ENCODE measurements around the gene RAP1GAP. TPM values are rescaled to one million over a fixed set of nuclear protein-coding genes. Genes with fewer than 3 reads are reported as not detected.
"Not testable (repeated sequence)": the region's sequence is repeated elsewhere in the genome, so short reads cannot be mapped to it uniquely, and the experiment has no call there.

The RAP1GAP gene
- total RNA-seq, 1 experiment from 2014 or later: not detected

DNA sequence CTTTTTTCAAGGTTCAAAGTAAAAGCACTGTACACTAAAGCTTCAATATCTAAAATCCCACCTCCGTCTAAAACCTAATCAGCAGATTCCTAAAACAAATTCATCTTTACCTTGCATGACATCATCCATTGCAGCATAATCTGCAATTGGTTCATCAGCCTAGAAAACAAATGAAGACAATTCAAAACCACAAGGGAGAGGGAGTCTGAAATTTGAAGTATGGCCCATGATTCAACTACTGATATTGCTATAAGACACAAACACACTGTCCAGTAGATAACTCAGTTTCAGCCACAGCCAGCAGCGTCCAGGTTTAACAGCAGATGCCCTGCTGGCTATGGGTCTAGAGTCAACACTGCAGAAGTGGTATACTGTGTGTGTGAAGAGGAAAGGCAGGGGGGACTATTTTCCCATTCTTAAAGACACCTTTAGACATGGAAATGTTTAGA lies 17.9 kb upstream of the RAP1GAP start:
- no peak overlapping the region for H3K4me2 ChIP-seq (ENCODE audit: low read depth, low read length, poor library complexity, severe bottlenecking)
- no peak overlapping the region for H2AFZ ChIP-seq (ENCODE audit: low read length)
- no peaks in the 10 kb centered on the region; the same call in 1 of the 2 replicates for H3K9me3 ChIP-seq (ENCODE audit: low read length)
- peaks cover 8% of the 10 kb centered on the region for H3K4me1 ChIP-seq (ENCODE audit: low read length)
- H3K27me3 ChIP-seq (ENCODE audit: low read length): no peaks in the 10 kb centered on the region
- H3K9me2 ChIP-seq (replicated peaks; ENCODE audit: insufficient read depth, low read length): no peaks in the 10 kb centered on the region
- H3K9ac ChIP-seq (ENCODE audit: low read length): no peak overlapping the region
- no peak overlapping the region for H3K27ac ChIP-seq (ENCODE audit: low read length)
- no peak overlapping the region for H3K4me3 ChIP-seq (ENCODE audit: low read length)
- H3K36me3 ChIP-seq (ENCODE audit: insufficient read depth, low read length): peaks cover 32% of the 10 kb centered on the region
- DNase-seq: no peak
- H4K20me1 ChIP-seq (ENCODE audit: insufficient read depth, low read depth, low read length): no peaks in the 10 kb centered on the region
- no peaks in the 10 kb centered on the region for H3K79me2 ChIP-seq (ENCODE audit: low read length)

- DNase-seq: peak; percentile 49
- H3K27ac ChIP-seq (ENCODE audit: low read length): no peak overlapping the region
- no peak overlapping the region for H3K9ac ChIP-seq (ENCODE audit: low read length)
- peaks cover 31% of the 10 kb centered on the region for H3K36me3 ChIP-seq (ENCODE audit: insufficient read depth, low read length)
- H3K9me2 ChIP-seq (replicated peaks; ENCODE audit: insufficient read depth, low read length): no peaks in the 10 kb centered on the region
- no peaks in the 10 kb centered on the region for H4K20me1 ChIP-seq (ENCODE audit: insufficient read depth, low read depth, low read length)
- no peaks in the 10 kb centered on the region; the same call in 1 of the 2 replicates for H3K9me3 ChIP-seq (ENCODE audit: low read length)
- no peak overlapping the region for H2AFZ ChIP-seq (ENCODE audit: low read length)
- no peaks in the 10 kb centered on the region for H3K27me3 ChIP-seq (ENCODE audit: low read length)
- no peak overlapping the region for H3K4me3 ChIP-seq (ENCODE audit: low read length)
- H3K4me1 ChIP-seq (ENCODE audit: low read length): peaks cover 8% of the 10 kb centered on the region
- H3K4me2 ChIP-seq (ENCODE audit: low read depth, low read length, poor library complexity, severe bottlenecking): no peak overlapping the region
- H3K79me2 ChIP-seq (ENCODE audit: low read length): no peaks in the 10 kb centered on the region
Measured at GRCh38 chr1:21685946-21686678, 17.0 kb upstream of the RAP1GAP start.

- Histone ChIP-seq H3K4me2 (ENCODE audit: low read depth, low read length, poor library complexity, severe bottlenecking) (no peak overlapping the region), H4K20me1 (ENCODE audit: insufficient read depth, low read depth, low read length) (no peaks in the 10 kb centered on the region), H3K36me3 (ENCODE audit: insufficient read depth, low read length) (peaks cover 11% of the 10 kb centered on the region), H3K9me3 (ENCODE audit: low read length) (no peaks in the 10 kb centered on the region), H3K4me3 (ENCODE audit: low read length) (no peak overlapping the region), H3K4me1 (ENCODE audit: low read length) (peaks cover 7% of the 10 kb centered on the region), H2AFZ (ENCODE audit: low read length) (no peak overlapping the region), H3K27ac (ENCODE audit: low read length) (no peak overlapping the region), H3K27me3 (ENCODE audit: low read length) (no peaks in the 10 kb centered on the region), H3K79me2 (ENCODE audit: low read length) (no peaks in the 10 kb centered on the region), H3K9ac (ENCODE audit: low read length) (no peak overlapping the region), H3K9me2 (replicated peaks; ENCODE audit: insufficient read depth, low read length) (no peaks in the 10 kb centered on the region)
- DNase-seq: no peak
Measured at GRCh38 chr1:21681426-21681825, 12.3 kb upstream of the RAP1GAP start.

- H3K4me1 ChIP-seq (ENCODE audit: low read length): peaks cover 2% of the 10 kb centered on the region; the same call in 1 of the 2 replicates
- H4K20me1 ChIP-seq (ENCODE audit: insufficient read depth, low read depth, low read length): no peaks in the 10 kb centered on the region
- no peak overlapping the region for H3K4me2 ChIP-seq (ENCODE audit: low read depth, low read length, poor library complexity, severe bottlenecking)
- H2AFZ ChIP-seq (ENCODE audit: low read length): no peak overlapping the region
- H3K9me2 ChIP-seq (replicated peaks; ENCODE audit: insufficient read depth, low read length): no peaks in the 10 kb centered on the region
- H3K9ac ChIP-seq (ENCODE audit: low read length): no peak overlapping the region
- H3K27ac ChIP-seq (ENCODE audit: low read length): no peak overlapping the region
- H3K9me3 ChIP-seq (ENCODE audit: low read length): no peaks in the 10 kb centered on the region
- no peaks in the 10 kb centered on the region for H3K27me3 ChIP-seq (ENCODE audit: low read length)
- no peak overlapping the region for H3K4me3 ChIP-seq (ENCODE audit: low read length)
- H3K36me3 ChIP-seq (ENCODE audit: insufficient read depth, low read length): peaks cover 7% of the 10 kb centered on the region; the same call in 1 of the 2 replicates
- DNase-seq: no peak
- no peaks in the 10 kb centered on the region for H3K79me2 ChIP-seq (ENCODE audit: low read length)
Measured at GRCh38 chr1:21680918-21681317, 11.8 kb upstream of the RAP1GAP start.

GRCh38 chr1:21680381-21680780 lies 11.2 kb upstream of the RAP1GAP start:
- Histone ChIP-seq H3K9me2 (replicated peaks; ENCODE audit: insufficient read depth, low read length) (no peaks in the 10 kb centered on the region), H3K36me3 (ENCODE audit: insufficient read depth, low read length) (peaks cover 7% of the 10 kb centered on the region; the same call in 1 of the 2 replicates), H3K4me3 (ENCODE audit: low read length) (no peak overlapping the region), H3K9ac (ENCODE audit: low read length) (no peak overlapping the region), H2AFZ (ENCODE audit: low read length) (no peak overlapping the region), H3K27ac (ENCODE audit: low read length) (no peak overlapping the region), H3K4me2 (ENCODE audit: low read depth, low read length, poor library complexity, severe bottlenecking) (no peak overlapping the region), H4K20me1 (ENCODE audit: insufficient read depth, low read depth, low read length) (no peaks in the 10 kb centered on the region), H3K4me1 (ENCODE audit: low read length) (no peaks in the 10 kb centered on the region), H3K79me2 (ENCODE audit: low read length) (no peaks in the 10 kb centered on the region), H3K27me3 (ENCODE audit: low read length) (no peaks in the 10 kb centered on the region), H3K9me3 (ENCODE audit: low read length) (no peaks in the 10 kb centered on the region)
- no peak for DNase-seq

GRCh38 chr1:21677168-21677567 lies 8.0 kb upstream of the RAP1GAP start:
- Histone ChIP-seq H3K4me2 (ENCODE audit: low read depth, low read length, poor library complexity, severe bottlenecking) (no peak overlapping the region), H4K20me1 (ENCODE audit: insufficient read depth, low read depth, low read length) (0 out of 2 replicates have a peak, but pooled peaks cover 7% of the 10 kb centered on the region), H2AFZ (ENCODE audit: low read length) (no peak overlapping the region), H3K4me1 (ENCODE audit: low read length) (no peaks in the 10 kb centered on the region), H3K27me3 (ENCODE audit: low read length) (no peaks in the 10 kb centered on the region), H3K4me3 (ENCODE audit: low read length) (no peak overlapping the region), H3K27ac (ENCODE audit: low read length) (no peak overlapping the region), H3K79me2 (ENCODE audit: low read length) (no peaks in the 10 kb centered on the region), H3K9me3 (ENCODE audit: low read length) (no peaks in the 10 kb centered on the region), H3K9me2 (replicated peaks; ENCODE audit: insufficient read depth, low read length) (no peaks in the 10 kb centered on the region), H3K36me3 (ENCODE audit: insufficient read depth, low read length) (peaks cover 7% of the 10 kb centered on the region; the same call in 1 of the 2 replicates), H3K9ac (ENCODE audit: low read length) (no peak overlapping the region)
- DNase-seq: no peak

- H3K9me3 ChIP-seq (ENCODE audit: low read length): no peaks in the 10 kb centered on the region
- no peak for DNase-seq
- H3K79me2 ChIP-seq (ENCODE audit: low read length): no peaks in the 10 kb centered on the region
- H3K4me1 ChIP-seq (ENCODE audit: low read length): no peaks in the 10 kb centered on the region
- no peaks in the 10 kb centered on the region for H3K9me2 ChIP-seq (replicated peaks; ENCODE audit: insufficient read depth, low read length)
- peaks cover under 1% of the 10 kb centered on the region; the same call in 1 of the 2 replicates for H3K36me3 ChIP-seq (ENCODE audit: insufficient read depth, low read length)
- H4K20me1 ChIP-seq (ENCODE audit: insufficient read depth, low read depth, low read length): peaks cover 13% of the 10 kb centered on the region; the same call in 1 of the 2 replicates
- no peak overlapping the region for H3K27ac ChIP-seq (ENCODE audit: low read length)
- no peak overlapping the region for H3K4me3 ChIP-seq (ENCODE audit: low read length)
- no peak overlapping the region for H2AFZ ChIP-seq (ENCODE audit: low read length)
- H3K4me2 ChIP-seq (ENCODE audit: low read depth, low read length, poor library complexity, severe bottlenecking): no peak overlapping the region
- no peak overlapping the region for H3K9ac ChIP-seq (ENCODE audit: low read length)
- no peaks in the 10 kb centered on the region for H3K27me3 ChIP-seq (ENCODE audit: low read length)
Measured at GRCh38 chr1:21674957-21675356, 5.8 kb upstream of the RAP1GAP start.

DNA sequence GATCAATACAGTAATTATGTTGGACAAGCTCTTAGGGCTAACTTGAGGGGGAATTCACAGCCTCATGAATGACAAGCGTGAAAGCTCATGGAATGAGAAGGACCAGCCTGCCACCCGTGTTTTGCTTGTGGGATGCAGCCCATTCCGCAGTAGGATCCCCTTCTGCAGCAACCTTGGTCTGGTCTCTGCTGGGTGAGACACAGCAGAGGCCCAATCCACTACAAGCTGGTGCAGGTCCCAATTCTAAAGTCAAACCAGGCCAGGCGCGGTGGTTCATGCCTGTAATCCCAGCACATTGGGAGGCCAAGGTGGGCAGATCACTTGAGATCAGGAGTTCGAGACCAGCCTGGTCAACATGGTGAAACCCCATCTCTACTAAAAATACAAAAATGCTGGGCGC lies 4.7 kb upstream of the RAP1GAP start:
- not testable (repeated sequence) for H2AFZ ChIP-seq (ENCODE audit: low read length); H3K4me2 ChIP-seq (ENCODE audit: low read depth, low read length, poor library complexity, severe bottlenecking); H3K9ac ChIP-seq (ENCODE audit: low read length); H3K4me3 ChIP-seq (ENCODE audit: low read length); H3K36me3 ChIP-seq (ENCODE audit: insufficient read depth, low read length); H3K27ac ChIP-seq (ENCODE audit: low read length); H3K9me3 ChIP-seq (ENCODE audit: low read length); DNase-seq; H3K9me2 ChIP-seq (replicated peaks; ENCODE audit: insufficient read depth, low read length); H3K4me1 ChIP-seq (ENCODE audit: low read length); H3K27me3 ChIP-seq (ENCODE audit: low read length); H3K79me2 ChIP-seq (ENCODE audit: low read length)
- H4K20me1 ChIP-seq (ENCODE audit: insufficient read depth, low read depth, low read length): peaks cover 13% of the 10 kb centered on the region; the same call in 1 of the 2 replicates

Measured in Karpas-422 (cell line).